OCI-LY3 (cell line): ENCODE results near the gene VPS26B.

Experiments used
- H2AFZ ChIP-seq: fragments of 200-600, 300-600 bp; shearing (Covaris generic); 2 replicates; pipeline ENCODE4 v1.6.0; 2014; ENCODE audit warnings: antibody characterized with exemption, low read depth, low read length
- H3K27ac ChIP-seq: fragments of 200-600, 300-600 bp; sonication (generic); 2 replicates; pipeline ENCODE4 v1.5.1; 2014; ENCODE audit warnings: mild to moderate bottlenecking, low read length, moderate library complexity, mixed read lengths
- H3K27me3 ChIP-seq: fragments of 200-600, 300-600 bp; sonication (generic); 2 replicates; pipeline ENCODE4 v1.6.1; 2014; ENCODE audit warnings: low read depth, low read length, mixed read lengths
- H3K36me3 ChIP-seq: fragments of 200-600, 300-600 bp; sonication (generic); replicated peaks from 2 replicates; pipeline ENCODE3; 2014; ENCODE audit warnings: low read depth, low read length, mixed read lengths
- H3K4me1 ChIP-seq: fragments of 300-600, 200-600 bp; sonication (generic); 2 replicates; pipeline ENCODE4 v1.6.1; 2014; ENCODE audit warnings: low read length, mixed read lengths
- H3K4me2 ChIP-seq: fragments of 200-600, 300-600 bp; sonication (generic); 2 replicates; pipeline ENCODE4 v1.6.1; 2014; ENCODE audit warnings: low read length, mixed read lengths
- H3K4me3 ChIP-seq: fragments of 300-600, 200-600 bp; sonication (generic); 2 replicates; pipeline ENCODE4 v1.5.1; 2014; ENCODE audit warnings: antibody characterized with exemption, mild to moderate bottlenecking, low read length, moderate library complexity
- H3K79me2 ChIP-seq: fragments of 300-600, 200-600 bp; shearing (Covaris generic); 2 replicates; pipeline ENCODE4 v1.6.1; 2014; ENCODE audit warnings: mild to moderate bottlenecking, low read length, mixed read lengths
- H3K9ac ChIP-seq: fragments of 300-600, 200-600 bp; shearing (Covaris generic); 2 replicates; pipeline ENCODE4 v1.6.0; 2014; ENCODE audit warnings: mild to moderate bottlenecking, low read length, moderate library complexity
- H3K9me3 ChIP-seq: fragments of 200-600, 300-600 bp; shearing (Covaris generic); 2 replicates; pipeline ENCODE4 v1.6.1; 2014; ENCODE audit warnings: low read length, mixed read lengths; ENCODE audit not compliant: insufficient read depth
- H4K20me1 ChIP-seq: fragments of 200-600, 300-600 bp; sonication (generic); 2 replicates; pipeline ENCODE4 v1.6.1; 2016; ENCODE audit warnings: low read length, mixed read lengths; ENCODE audit not compliant: insufficient read depth
- CTCF ChIP-seq: fragments of 200-600, 300-600 bp; sonication (generic); IDR thresholded peaks from 2 replicates; pipeline ENCODE4 v1.5.1; 2014; ENCODE audit warnings: antibody characterized with exemption, low read length, low read depth
- EZH2phosphoT487 ChIP-seq: fragments of 200-600 bp; shearing (Covaris generic); IDR thresholded peaks from 2 replicates; pipeline ENCODE4 v1.6.1; 2018; ENCODE audit warnings: antibody characterized with exemption, mixed run types, low read depth

VPS26B gene

GRCh38 chr11:134289167-134289566 is 64.7 kb downstream of the VPS26B start:
- TF ChIP-seq EZH2phosphoT487: no peak
- TF ChIP-seq CTCF: no peak
- Histone ChIP-seq H3K4me1 (no peaks in the 10 kb centered on the region), H3K27me3 (no peaks in the 10 kb centered on the region), H3K27ac (no peak overlapping the region), H3K79me2 (no peaks in the 10 kb centered on the region), H3K9me3 (no peaks in the 10 kb centered on the region), H3K36me3 (no peaks in the 10 kb centered on the region), H3K9ac (no peak overlapping the region), H4K20me1 (no peaks in the 10 kb centered on the region), H2AFZ (no peak overlapping the region), H3K4me3 (no peak overlapping the region), H3K4me2 (no peak overlapping the region)

- TF ChIP-seq CTCF (no peak), EZH2phosphoT487 (no peak)
- no peaks in the 10 kb centered on the region for H3K4me1 ChIP-seq
- no peak overlapping the region for H2AFZ ChIP-seq
- no peaks in the 10 kb centered on the region for H3K36me3 ChIP-seq
- no peaks in the 10 kb centered on the region for H3K27me3 ChIP-seq
- H3K4me2 ChIP-seq: no peak overlapping the region
- H3K79me2 ChIP-seq: no peaks in the 10 kb centered on the region
- no peaks in the 10 kb centered on the region for H3K9me3 ChIP-seq
- H3K27ac ChIP-seq: no peak overlapping the region
- no peaks in the 10 kb centered on the region for H4K20me1 ChIP-seq
- H3K9ac ChIP-seq: no peak overlapping the region
- no peak overlapping the region for H3K4me3 ChIP-seq
Measured at GRCh38 chr11:134289789-134290188, 65.3 kb downstream of the VPS26B start.

- Histone ChIP-seq H3K27me3 (no peaks in the 10 kb centered on the region), H4K20me1 (no peaks in the 10 kb centered on the region), H3K4me3 (no peak overlapping the region), H3K27ac (no peak overlapping the region), H3K9me3 (no peaks in the 10 kb centered on the region), H3K4me2 (no peak overlapping the region), H3K4me1 (no peaks in the 10 kb centered on the region), H2AFZ (no peak overlapping the region), H3K79me2 (no peaks in the 10 kb centered on the region), H3K36me3 (no peaks in the 10 kb centered on the region), H3K9ac (no peak overlapping the region)
- TF ChIP-seq CTCF (no peak), EZH2phosphoT487 (no peak)
Measured at GRCh38 chr11:134290646-134291045, 66.2 kb downstream of the VPS26B start.

- Histone ChIP-seq H4K20me1 (no peaks in the 10 kb centered on the region), H3K36me3 (no peaks in the 10 kb centered on the region), H3K79me2 (no peaks in the 10 kb centered on the region), H2AFZ (no peak overlapping the region), H3K27ac (no peak overlapping the region), H3K9me3 (no peaks in the 10 kb centered on the region), H3K4me3 (no peak overlapping the region), H3K27me3 (no peaks in the 10 kb centered on the region), H3K4me2 (no peak overlapping the region), H3K9ac (no peak overlapping the region), H3K4me1 (no peaks in the 10 kb centered on the region)
- no peak for TF ChIP-seq CTCF
- TF ChIP-seq EZH2phosphoT487: no peak
Measured at GRCh38 chr11:134291196-134291595, 66.7 kb downstream of the VPS26B start.
